Measurements from ENCODE around the gene TMEM202.

DNA sequence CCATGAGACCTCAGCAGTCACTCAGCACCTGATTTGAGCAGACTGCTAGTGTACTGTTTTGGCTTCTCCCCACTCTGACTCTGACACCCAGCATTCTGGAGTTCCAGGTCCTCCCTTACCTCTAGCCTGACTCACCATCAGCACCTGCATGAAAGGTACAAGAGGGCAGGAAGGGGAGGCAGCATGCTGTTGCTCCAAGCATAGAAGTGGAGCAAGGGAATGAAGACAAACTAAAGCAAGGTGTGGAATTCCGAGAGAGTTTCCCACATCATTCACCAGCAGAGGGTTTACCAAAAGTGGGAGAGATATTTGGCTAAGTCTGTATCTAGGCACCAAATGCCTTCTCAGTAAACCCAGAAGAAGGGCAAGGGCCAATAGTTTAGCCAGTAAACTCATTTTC lies 43.6 kb upstream of the TMEM202 start:
- TF ChIP-seq POLR2AphosphoS5 (IDR thresholded peaks at IDR 0.05), result no peak
- TF ChIP-seq, protein P1, sequence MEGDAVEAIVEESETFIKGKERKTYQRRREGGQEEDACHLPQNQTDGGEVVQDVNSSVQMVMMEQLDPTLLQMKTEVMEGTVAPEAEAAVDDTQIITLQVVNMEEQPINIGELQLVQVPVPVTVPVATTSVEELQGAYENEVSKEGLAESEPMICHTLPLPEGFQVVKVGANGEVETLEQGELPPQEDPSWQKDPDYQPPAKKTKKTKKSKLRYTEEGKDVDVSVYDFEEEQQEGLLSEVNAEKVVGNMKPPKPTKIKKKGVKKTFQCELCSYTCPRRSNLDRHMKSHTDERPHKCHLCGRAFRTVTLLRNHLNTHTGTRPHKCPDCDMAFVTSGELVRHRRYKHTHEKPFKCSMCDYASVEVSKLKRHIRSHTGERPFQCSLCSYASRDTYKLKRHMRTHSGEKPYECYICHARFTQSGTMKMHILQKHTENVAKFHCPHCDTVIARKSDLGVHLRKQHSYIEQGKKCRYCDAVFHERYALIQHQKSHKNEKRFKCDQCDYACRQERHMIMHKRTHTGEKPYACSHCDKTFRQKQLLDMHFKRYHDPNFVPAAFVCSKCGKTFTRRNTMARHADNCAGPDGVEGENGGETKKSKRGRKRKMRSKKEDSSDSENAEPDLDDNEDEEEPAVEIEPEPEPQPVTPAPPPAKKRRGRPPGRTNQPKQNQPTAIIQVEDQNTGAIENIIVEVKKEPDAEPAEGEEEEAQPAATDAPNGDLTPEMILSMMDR (IDR thresholded peaks at IDR 0.05), result no peak

Data from sigmoid colon (tissue), 4 donors.